Neuronal stem cell (in vitro differentiated cells): ENCODE results near the gene GSE1.
A peak's percentile ranks its signal among the peaks of the same experiment; 100 is the strongest.

Source experiments
- DNase-seq: peaks from one replicate; pipeline ENCODE4 v3.0.0-alpha.2; 2013; ENCODE audit warnings: low spot score
- H2AFZ ChIP-seq: one replicate; pipeline ENCODE4 v1.6.1; 2013; ENCODE audit warnings: mild to moderate bottlenecking, low read length, inconsistent platforms
- H2AK5ac ChIP-seq: 2 replicates; pipeline ENCODE4 v1.6.1; 2013; ENCODE audit warnings: low read depth, mild to moderate bottlenecking, inconsistent platforms, low read length, moderate library complexity, mixed read lengths
- H2BK120ac ChIP-seq: 2 replicates; pipeline ENCODE4 v1.6.1; 2013; ENCODE audit warnings: low read depth, mild to moderate bottlenecking, inconsistent platforms, low read length, moderate library complexity, mixed read lengths
- H2BK12ac ChIP-seq: one replicate; pipeline ENCODE4 v1.6.1; 2013; ENCODE audit warnings: low read length, inconsistent platforms
- H2BK15ac ChIP-seq: 2 replicates; pipeline ENCODE4 v1.6.1; 2013; ENCODE audit warnings: mild to moderate bottlenecking, low read length, inconsistent platforms, mixed read lengths
- H2BK5ac ChIP-seq: one replicate; pipeline ENCODE4 v1.6.1; 2013; ENCODE audit warnings: inconsistent platforms, mild to moderate bottlenecking, low read length, moderate library complexity
- H3K14ac ChIP-seq: one replicate; pipeline ENCODE4 v1.6.1; 2013; ENCODE audit warnings: low read length, inconsistent platforms
- H3K18ac ChIP-seq: 2 replicates; pipeline ENCODE4 v1.6.1; 2013; ENCODE audit warnings: low read length, inconsistent platforms
- H3K23ac ChIP-seq: 2 replicates; pipeline ENCODE4 v1.6.1; 2013; ENCODE audit warnings: low read depth, mild to moderate bottlenecking, mixed read lengths, low read length, inconsistent platforms; ENCODE audit not compliant: poor library complexity
- H3K27ac ChIP-seq: replicated peaks from 3 replicates; pipeline ENCODE4 v1.5.1; 2013; ENCODE audit warnings: low read length, inconsistent platforms
- H3K27me3 ChIP-seq, 3 experiments: 2 replicates each; pipeline ENCODE4 v1.6.1; 2013; ENCODE audit warnings: low read length in 3 of 3, mild to moderate bottlenecking in 2 of 3, inconsistent platforms in 1 of 3, low read depth in 1 of 3, mixed read lengths in 1 of 3, moderate library complexity in 1 of 3; ENCODE audit not compliant: control insufficient read depth in 3 of 3, insufficient read depth in 3 of 3
- H3K36me3 ChIP-seq, 2 donors: replicated peaks in 1 of 2; 2 replicates each; pipeline ENCODE4 v1.6.1; 2013; ENCODE audit warnings: low read length in 2 of 2; ENCODE audit not compliant: control insufficient read depth in 2 of 2, insufficient read depth in 2 of 2
- H3K4ac ChIP-seq: 2 replicates; pipeline ENCODE4 v1.6.1; 2013; ENCODE audit warnings: inconsistent platforms, mild to moderate bottlenecking, low read length, moderate library complexity
- H3K4me1 ChIP-seq, 2 donors: 1 replicate in 1 of 2; 2 replicates in 1 of 2; pipeline ENCODE4 v1.6.1; 2013; ENCODE audit warnings: low read length in 2 of 2, low read depth in 1 of 2; ENCODE audit not compliant: control insufficient read depth in 2 of 2, insufficient read depth in 1 of 2
- H3K4me2 ChIP-seq: one replicate; pipeline ENCODE4 v1.6.1; 2013; ENCODE audit warnings: mild to moderate bottlenecking, low read length, inconsistent platforms; ENCODE audit not compliant: insufficient read depth, poor library complexity, severe bottlenecking
- H3K4me3 ChIP-seq, 2 donors: 2 replicates each; pipeline ENCODE4 v1.5.1; 2013; ENCODE audit warnings: low read length in 2 of 2, mild to moderate bottlenecking in 2 of 2, inconsistent platforms in 1 of 2, moderate library complexity in 1 of 2
- H3K79me1 ChIP-seq: one replicate; pipeline ENCODE4 v1.6.1; 2013; ENCODE audit warnings: low read depth, mild to moderate bottlenecking, inconsistent platforms, low read length, moderate library complexity
- H3K9ac ChIP-seq: one replicate; pipeline ENCODE4 v1.6.1; 2013; ENCODE audit warnings: mild to moderate bottlenecking, low read depth, low read length, inconsistent platforms; ENCODE audit not compliant: poor library complexity
- H3K9me3 ChIP-seq, 2 donors: replicated peaks in 1 of 2; 2 replicates each; pipeline versions ENCODE3 to v1.6.1; 2013; ENCODE audit warnings: low read length in 2 of 2, mild to moderate bottlenecking in 2 of 2, inconsistent platforms in 1 of 2, low read depth in 1 of 2, mixed read lengths in 1 of 2, moderate library complexity in 1 of 2; ENCODE audit not compliant: control insufficient read depth in 2 of 2, insufficient read depth in 1 of 2
- H4K8ac ChIP-seq: one replicate; pipeline ENCODE4 v1.6.1; 2013; ENCODE audit warnings: low read depth, mild to moderate bottlenecking, inconsistent platforms, low read length, moderate library complexity
- H4K91ac ChIP-seq: one replicate; pipeline ENCODE4 v1.6.1; 2013; ENCODE audit warnings: low read length, low read depth, mild to moderate bottlenecking, inconsistent platforms; ENCODE audit not compliant: poor library complexity
- WGBS, 2 donors: extraction: QIAGEN DNeasy Blood & Tissue Kit; methylation state at CpG; one replicate each; pipeline ENCODE4 v1.1.7; 2013; ENCODE audit warnings: missing lambda C conversion rate in 2 of 2, mixed read lengths in 1 of 2; ENCODE audit not compliant: insufficient read length in 2 of 2, insufficient replicate concordance in 1 of 2; ENCODE audit errors: extremely low coverage in 2 of 2; 5-methylcytosine and 5-hydroxymethylcytosine counted together

The GSE1 gene

DNA sequence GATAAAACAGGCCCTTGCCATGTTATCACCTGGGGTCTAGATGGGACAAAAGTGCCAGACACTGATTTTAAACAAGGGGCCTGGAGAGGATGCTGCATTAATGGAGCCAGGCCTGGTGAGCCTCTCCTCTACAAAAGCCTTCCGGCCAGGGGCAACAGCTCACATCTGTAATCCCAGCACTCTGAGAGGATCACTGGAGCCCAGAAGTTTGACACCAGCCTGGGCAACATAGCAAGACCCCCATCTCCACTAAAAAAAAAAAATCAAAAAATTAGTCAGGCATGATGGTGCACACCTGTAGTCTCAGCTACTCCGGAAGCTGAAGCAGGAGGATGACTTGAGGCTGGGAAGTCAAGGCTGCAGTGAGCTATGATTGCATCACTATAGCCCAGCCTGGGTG is 72.1 kb downstream of the GSE1 start:
- H3K4me1 ChIP-seq, result peaks cover 6 to 15% of the 10 kb centered on the region in 2 donors
- no CpG with 5 or more reads among the region's 2 CpGs for WGBS, 2 donors

DNA sequence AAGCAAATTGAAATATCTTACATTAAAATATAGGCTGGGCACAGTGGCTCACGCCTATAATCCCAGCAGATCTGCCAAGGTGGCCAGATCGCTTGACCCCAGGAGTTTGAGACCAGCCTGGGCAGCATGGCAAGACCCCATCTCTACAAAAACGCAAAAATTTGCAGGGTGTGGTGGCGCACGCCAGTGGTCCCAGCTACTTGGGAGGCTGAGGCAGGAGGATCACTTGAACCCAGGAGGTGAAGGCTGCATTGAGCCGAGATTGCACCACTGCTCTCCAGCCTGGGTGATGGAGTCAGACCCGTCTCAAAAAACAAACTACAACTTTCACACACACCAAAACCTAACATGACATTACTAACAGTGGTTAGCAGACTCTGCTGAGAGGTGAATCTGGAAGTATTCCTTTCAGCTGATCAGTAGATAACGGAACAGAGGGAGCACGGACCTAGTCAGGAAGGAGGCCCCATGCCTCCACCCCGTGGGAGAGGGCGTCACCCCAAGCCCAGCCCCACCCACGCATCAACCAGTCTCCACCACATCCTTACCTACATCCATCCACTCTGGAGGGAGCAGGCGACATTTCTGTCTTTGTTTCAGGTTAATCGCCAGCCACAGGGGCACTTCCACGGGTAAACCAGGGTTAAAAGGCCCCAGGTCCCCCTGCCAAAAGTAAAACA is 73.9 kb downstream of the GSE1 start:
- Histone ChIP-seq H2BK12ac (no peak overlapping the region), H4K91ac (no peak overlapping the region), H3K4me2 (no peak overlapping the region), H3K4ac (no peak overlapping the region), H3K4me3 (peak overlapping the region in 1 of 2 donors; percentile 99), H2AFZ (no peak overlapping the region), H3K4me1 (peaks cover 6 to 18% of the 10 kb centered on the region in 2 donors), H4K8ac (no peak overlapping the region), H3K14ac (no peak overlapping the region), H2BK15ac (no peak overlapping the region), H3K23ac (no peak overlapping the region), H3K18ac (no peak overlapping the region), H2BK120ac (no peak overlapping the region), H3K79me1 (peaks cover 7% of the 10 kb centered on the region), H3K9ac (no peak overlapping the region), H3K27me3 (no peaks in the 10 kb centered on the region), H3K27ac (no peak overlapping the region), H2BK5ac (no peak overlapping the region), H2AK5ac (no peak overlapping the region), H3K36me3 (peaks cover 9 to 54% of the 10 kb centered on the region in 2 donors), H3K9me3 (peaks cover 0 to 4% of the 10 kb centered on the region in 2 donors)
- DNase-seq, result no peak
- no CpG with 5 or more reads among the region's 15 CpGs for WGBS, 2 donors

More for the DNA sequence above, 72.1 kb downstream of the GSE1 start:
- no peak overlapping the region for H4K8ac ChIP-seq
- H3K18ac ChIP-seq, result no peak overlapping the region
- H3K4me2 ChIP-seq, result no peak overlapping the region
- no peak overlapping the region for H3K4ac ChIP-seq
- peaks cover 7% of the 10 kb centered on the region for H3K79me1 ChIP-seq
- peaks cover 0 to 4% of the 10 kb centered on the region in 2 donors for H3K9me3 ChIP-seq
- no peak overlapping the region for H3K23ac ChIP-seq
- no peak overlapping the region for H2BK15ac ChIP-seq
- H3K4me3 ChIP-seq, result no peak overlapping the region
- H3K14ac ChIP-seq, result no peak overlapping the region
- H3K27ac ChIP-seq, result no peak overlapping the region
- H3K9ac ChIP-seq, result no peak overlapping the region
- no peak overlapping the region for H2AFZ ChIP-seq
- H2BK12ac ChIP-seq, result no peak overlapping the region
- peaks cover 20 to 72% of the 10 kb centered on the region in 2 donors for H3K36me3 ChIP-seq
- no peaks in the 10 kb centered on the region for H3K27me3 ChIP-seq
- DNase-seq, result no peak
- H2BK120ac ChIP-seq, result no peak overlapping the region
- no peak overlapping the region for H4K91ac ChIP-seq
- H2AK5ac ChIP-seq, result no peak overlapping the region
- H2BK5ac ChIP-seq, result no peak overlapping the region

DNA sequence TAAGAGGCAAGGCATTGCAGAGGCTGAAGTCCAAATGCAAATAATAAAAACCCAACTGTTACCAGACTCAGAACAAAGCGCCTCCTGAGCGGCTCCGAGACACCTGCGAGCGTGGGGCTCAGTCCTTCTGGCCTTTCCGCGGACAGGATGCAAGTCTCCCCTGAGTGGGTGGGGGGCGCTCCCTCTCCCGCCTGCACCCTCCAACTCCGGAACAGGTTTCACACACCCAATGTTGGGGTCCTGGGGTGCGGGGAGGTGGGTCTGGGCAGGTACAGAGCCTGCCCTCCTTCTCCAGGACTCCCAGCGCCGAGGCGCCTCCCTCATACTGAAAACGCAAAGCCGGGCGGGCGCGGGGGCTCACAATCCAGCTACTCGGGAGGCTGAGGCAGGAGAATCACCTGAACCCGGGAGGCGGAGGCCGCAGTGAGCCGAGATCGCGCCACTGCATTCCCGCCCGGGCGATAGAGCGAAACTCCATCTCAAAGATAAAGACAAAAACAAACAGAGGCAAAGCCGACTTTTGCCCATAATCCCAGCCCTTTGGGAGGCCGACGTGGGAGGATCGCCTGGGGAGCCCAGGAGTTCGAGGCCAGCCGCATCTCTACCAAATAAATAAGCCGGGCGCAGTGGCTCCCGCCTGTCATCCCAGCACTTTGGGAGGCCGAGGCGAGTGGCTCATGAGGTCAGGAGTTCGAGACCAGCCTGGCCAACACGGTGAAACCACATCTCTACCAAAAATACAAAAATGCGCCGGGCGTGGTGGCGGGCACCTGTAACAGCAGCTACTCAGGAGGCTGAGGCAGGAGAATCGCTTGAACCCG is 74.7 kb downstream of the GSE1 start:
- H2BK12ac ChIP-seq, result no peak overlapping the region
- peaks cover 9 to 45% of the 10 kb centered on the region in 2 donors for H3K36me3 ChIP-seq
- no peak for DNase-seq
- H2BK5ac ChIP-seq, result no peak overlapping the region
- H3K4ac ChIP-seq, result no peak overlapping the region
- H4K91ac ChIP-seq, result no peak overlapping the region
- H3K27ac ChIP-seq, result no peak overlapping the region
- H4K8ac ChIP-seq, result no peak overlapping the region
- no CpG with 5 or more reads among the region's 49 CpGs for WGBS, 2 donors
- H3K4me3 ChIP-seq, result peak overlapping the region; percentile 91 to 99
- H3K14ac ChIP-seq, result no peak overlapping the region
- H2BK15ac ChIP-seq, result no peak overlapping the region
- H3K79me1 ChIP-seq, result peaks cover 7% of the 10 kb centered on the region
- H3K4me1 ChIP-seq, result peaks cover 4 to 18% of the 10 kb centered on the region in 2 donors
- H3K18ac ChIP-seq, result no peak overlapping the region
- H3K23ac ChIP-seq, result no peak overlapping the region
- H3K27me3 ChIP-seq, result peaks cover 0 to 4% (median 0%) of the 10 kb centered on the region in 3 experiments
- H2AK5ac ChIP-seq, result peak overlapping the region; percentile 13
- peak overlapping the region; percentile 98 for H2AFZ ChIP-seq
- peak overlapping the region; percentile 72 for H3K4me2 ChIP-seq
- no peak overlapping the region for H2BK120ac ChIP-seq
- H3K9me3 ChIP-seq, result peaks cover 0 to 4% of the 10 kb centered on the region in 2 donors
- no peak overlapping the region for H3K9ac ChIP-seq
